Measurements from ENCODE around the gene UMODL1.

Gene UMODL1

GRCh38 chr21:42097860-42098454 is 26.8 kb downstream of the UMODL1 start:
- Histone ChIP-seq H2BK12ac (ENCODE audit: low read length in 2 of 2) (peak overlapping the region; percentile 17 to 82), H2AFZ (ENCODE audit: low read depth, low read length) (no peak overlapping the region), H4K8ac (ENCODE audit: low read length) (no peak overlapping the region), H3K4me1 (ENCODE audit: control insufficient read depth, insufficient read depth, low read depth, low read length) (peaks cover 21% of the 10 kb centered on the region), H3K18ac (ENCODE audit: low read depth in 1 of 2, low read length in 2 of 2) (peak overlapping the region in 1 of 2 experiments; percentile 28), H3K27ac (ENCODE audit: low read length, poor library complexity, severe bottlenecking) (peak overlapping the region; percentile 75), H3K9me3 (ENCODE audit: control insufficient read depth, low read length) (no peaks in the 10 kb centered on the region), H3K27me3 (ENCODE audit: control insufficient read depth in 1 of 2, insufficient read depth in 1 of 2, low read length in 2 of 2) (peaks cover 0 to under 1% of the 10 kb centered on the region in 2 experiments), H2BK120ac (ENCODE audit: low read depth, low read length) (peak overlapping the region; percentile 56), H2AK5ac (ENCODE audit: low read length, severe bottlenecking) (peak overlapping the region; percentile 20), H3K14ac (ENCODE audit: low read length in 2 of 2) (no peak overlapping the region), H2BK15ac (ENCODE audit: low read depth, poor library complexity, severe bottlenecking) (no peak overlapping the region), H3K9ac (ENCODE audit: low read length) (peak overlapping the region; percentile 82), H3K79me1 (replicated peaks; ENCODE audit: low read length, poor library complexity, severe bottlenecking) (no peaks in the 10 kb centered on the region), H3K4me2 (ENCODE audit: low read length, poor library complexity, severe bottlenecking) (peak overlapping the region; percentile 41), H2BK5ac (ENCODE audit: low read depth, low read length, poor library complexity, severe bottlenecking) (no peak overlapping the region), H3K4me3 (ENCODE audit: insufficient read depth in 1 of 2, low read depth in 1 of 2, low read length in 2 of 2) (peak overlapping the region in 1 of 2 experiments; percentile 14), H4K91ac (ENCODE audit: low read length) (no peak overlapping the region), H3K23ac (ENCODE audit: low read length in 2 of 2) (no peak overlapping the region), H3K36me3 (ENCODE audit: control insufficient read depth in 1 of 2, insufficient read depth in 2 of 2, low read depth in 1 of 2, low read length in 2 of 2) (no peaks in the 10 kb centered on the region), H3K4ac (ENCODE audit: low read depth in 1 of 2, low read length in 2 of 2) (peak overlapping the region in 1 of 2 experiments; percentile 40)
- peak; percentile 100 for DNase-seq
- under 1% methylated on average over 8 of the region's 8 CpGs for WGBS

GRCh38 chr21:42098957-42099505 is 27.9 kb downstream of the UMODL1 start:
- no peaks in the 10 kb centered on the region for H3K9me3 ChIP-seq (ENCODE audit: control insufficient read depth, low read length)
- H3K4me2 ChIP-seq (ENCODE audit: low read length, poor library complexity, severe bottlenecking): no peak overlapping the region
- H4K8ac ChIP-seq (ENCODE audit: low read length): peak overlapping the region; percentile 65
- no peak overlapping the region for H2AFZ ChIP-seq (ENCODE audit: low read depth, low read length)
- H3K36me3 ChIP-seq (ENCODE audit: control insufficient read depth in 1 of 2, insufficient read depth in 2 of 2, low read depth in 1 of 2, low read length in 2 of 2): no peaks in the 10 kb centered on the region
- H3K79me1 ChIP-seq (replicated peaks; ENCODE audit: low read length, poor library complexity, severe bottlenecking): no peaks in the 10 kb centered on the region
- no peak overlapping the region for H3K9ac ChIP-seq (ENCODE audit: low read length)
- peaks cover 0 to 10% of the 10 kb centered on the region in 2 experiments for H3K27me3 ChIP-seq (ENCODE audit: control insufficient read depth in 1 of 2, insufficient read depth in 1 of 2, low read length in 2 of 2)
- no peak overlapping the region for H3K23ac ChIP-seq (ENCODE audit: low read length in 2 of 2)
- H4K91ac ChIP-seq (ENCODE audit: low read length): peak overlapping the region; percentile 95
- peak overlapping the region; percentile 77 to 88 for H3K4ac ChIP-seq (ENCODE audit: low read depth in 1 of 2, low read length in 2 of 2)
- H3K18ac ChIP-seq (ENCODE audit: low read depth in 1 of 2, low read length in 2 of 2): peak overlapping the region; percentile 1 to 88
- H3K4me3 ChIP-seq (ENCODE audit: insufficient read depth in 1 of 2, low read depth in 1 of 2, low read length in 2 of 2): no peak overlapping the region
- WGBS: 97% methylated on average over 21 of the region's 21 CpGs
- peak overlapping the region; percentile 72 for H2AK5ac ChIP-seq (ENCODE audit: low read length, severe bottlenecking)
- peak overlapping the region in 1 of 2 experiments; percentile 46 for H3K14ac ChIP-seq (ENCODE audit: low read length in 2 of 2)
- H2BK12ac ChIP-seq (ENCODE audit: low read length in 2 of 2): peak overlapping the region; percentile 79 to 96
- no peak overlapping the region for H2BK5ac ChIP-seq (ENCODE audit: low read depth, low read length, poor library complexity, severe bottlenecking)
- H3K4me1 ChIP-seq (ENCODE audit: control insufficient read depth, insufficient read depth, low read depth, low read length): peaks cover 12% of the 10 kb centered on the region
- no peak for DNase-seq
- no peak overlapping the region for H3K27ac ChIP-seq (ENCODE audit: low read length, poor library complexity, severe bottlenecking)
- peak overlapping the region; percentile 92 for H2BK15ac ChIP-seq (ENCODE audit: low read depth, poor library complexity, severe bottlenecking)
- peak overlapping the region; percentile 93 for H2BK120ac ChIP-seq (ENCODE audit: low read depth, low read length)

- DNase-seq: no peak
- Histone ChIP-seq H3K27me3 (ENCODE audit: control insufficient read depth in 1 of 2, insufficient read depth in 1 of 2, low read length in 2 of 2) (peaks cover 0 to 24% of the 10 kb centered on the region in 2 experiments), H3K36me3 (ENCODE audit: control insufficient read depth in 1 of 2, insufficient read depth in 2 of 2, low read depth in 1 of 2, low read length in 2 of 2) (no peaks in the 10 kb centered on the region), H3K4me3 (ENCODE audit: insufficient read depth in 1 of 2, low read depth in 1 of 2, low read length in 2 of 2) (no peak overlapping the region), H2BK120ac (ENCODE audit: low read depth, low read length) (no peak overlapping the region), H3K4me1 (ENCODE audit: control insufficient read depth, insufficient read depth, low read depth, low read length) (peaks cover 13% of the 10 kb centered on the region), H3K4me2 (ENCODE audit: low read length, poor library complexity, severe bottlenecking) (no peak overlapping the region), H3K18ac (ENCODE audit: low read depth in 1 of 2, low read length in 2 of 2) (no peak overlapping the region), H2BK12ac (ENCODE audit: low read length in 2 of 2) (peak overlapping the region; percentile 19 to 23), H3K14ac (ENCODE audit: low read length in 2 of 2) (no peak overlapping the region), H2BK15ac (ENCODE audit: low read depth, poor library complexity, severe bottlenecking) (peak overlapping the region; percentile 12), H4K8ac (ENCODE audit: low read length) (no peak overlapping the region), H2BK5ac (ENCODE audit: low read depth, low read length, poor library complexity, severe bottlenecking) (no peak overlapping the region), H2AFZ (ENCODE audit: low read depth, low read length) (no peak overlapping the region), H3K9me3 (ENCODE audit: control insufficient read depth, low read length) (no peaks in the 10 kb centered on the region), H3K23ac (ENCODE audit: low read length in 2 of 2) (no peak overlapping the region), H2AK5ac (ENCODE audit: low read length, severe bottlenecking) (no peak overlapping the region), H3K79me1 (replicated peaks; ENCODE audit: low read length, poor library complexity, severe bottlenecking) (no peaks in the 10 kb centered on the region), H3K9ac (ENCODE audit: low read length) (no peak overlapping the region), H3K4ac (ENCODE audit: low read depth in 1 of 2, low read length in 2 of 2) (no peak overlapping the region), H4K91ac (ENCODE audit: low read length) (no peak overlapping the region), H3K27ac (ENCODE audit: low read length, poor library complexity, severe bottlenecking) (no peak overlapping the region)
- WGBS: 96% methylated on average over 14 of the region's 14 CpGs
Observed at GRCh38 chr21:42101246-42101645, 30.1 kb downstream of the UMODL1 start.

- Histone ChIP-seq H4K91ac (ENCODE audit: low read length) (no peak overlapping the region), H2AK5ac (ENCODE audit: low read length, severe bottlenecking) (no peak overlapping the region), H2BK120ac (ENCODE audit: low read depth, low read length) (no peak overlapping the region), H3K79me1 (replicated peaks; ENCODE audit: low read length, poor library complexity, severe bottlenecking) (no peaks in the 10 kb centered on the region), H3K27me3 (ENCODE audit: control insufficient read depth in 1 of 2, insufficient read depth in 1 of 2, low read length in 2 of 2) (peaks cover 0 to 30% of the 10 kb centered on the region in 2 experiments), H4K8ac (ENCODE audit: low read length) (no peak overlapping the region), H3K9ac (ENCODE audit: low read length) (no peak overlapping the region), H3K9me3 (ENCODE audit: control insufficient read depth, low read length) (no peaks in the 10 kb centered on the region), H2BK5ac (ENCODE audit: low read depth, low read length, poor library complexity, severe bottlenecking) (no peak overlapping the region), H2BK15ac (ENCODE audit: low read depth, poor library complexity, severe bottlenecking) (no peak overlapping the region), H3K4me3 (ENCODE audit: insufficient read depth in 1 of 2, low read depth in 1 of 2, low read length in 2 of 2) (no peak overlapping the region), H3K4me1 (ENCODE audit: control insufficient read depth, insufficient read depth, low read depth, low read length) (peaks cover 13% of the 10 kb centered on the region), H3K18ac (ENCODE audit: low read depth in 1 of 2, low read length in 2 of 2) (no peak overlapping the region), H3K4ac (ENCODE audit: low read depth in 1 of 2, low read length in 2 of 2) (peak overlapping the region in 1 of 2 experiments; percentile 20), H3K4me2 (ENCODE audit: low read length, poor library complexity, severe bottlenecking) (no peak overlapping the region), H3K27ac (ENCODE audit: low read length, poor library complexity, severe bottlenecking) (no peak overlapping the region), H3K36me3 (ENCODE audit: control insufficient read depth in 1 of 2, insufficient read depth in 2 of 2, low read depth in 1 of 2, low read length in 2 of 2) (no peaks in the 10 kb centered on the region), H3K23ac (ENCODE audit: low read length in 2 of 2) (no peak overlapping the region), H2AFZ (ENCODE audit: low read depth, low read length) (no peak overlapping the region), H2BK12ac (ENCODE audit: low read length in 2 of 2) (no peak overlapping the region), H3K14ac (ENCODE audit: low read length in 2 of 2) (no peak overlapping the region)
- DNase-seq: no peak
- 85% methylated on average over 6 of the region's 6 CpGs for WGBS
Observed at GRCh38 chr21:42102076-42102475, 31.0 kb downstream of the UMODL1 start.

Data from mesenchymal stem cell (in vitro differentiated cells and primary cell).